Measurements from ENCODE around the gene GNG13.

Gene GNG13

DNA sequence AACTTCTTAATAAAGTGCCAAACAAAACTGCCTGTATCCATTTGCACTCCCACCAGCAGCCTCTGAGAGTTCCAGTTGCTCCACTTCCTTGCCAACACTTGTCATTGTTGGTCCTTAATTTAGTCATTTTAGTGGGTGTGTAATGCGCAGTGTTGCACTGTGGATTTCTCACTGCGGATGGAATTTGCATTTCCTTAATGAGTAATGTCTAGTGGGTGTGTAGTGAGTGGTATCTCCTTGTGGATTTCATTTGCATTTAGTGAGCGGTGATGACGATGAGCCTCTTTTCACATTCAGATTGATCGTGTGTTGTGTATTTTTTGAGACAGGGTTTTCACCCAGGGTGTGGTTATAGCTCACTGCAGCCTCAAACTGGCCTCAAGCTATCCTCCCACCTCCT, 44.1 kb downstream of the GNG13 start:
- TF ChIP-seq ZSCAN30 (tag by site-specific recombination; IDR thresholded peaks at IDR 0.05) (no peak), ZNF155 (tag by site-specific recombination; IDR thresholded peaks at IDR 0.05) (no peak), ZBTB7A (tag by site-specific recombination; IDR thresholded peaks at IDR 0.05; ENCODE audit: low read depth) (no peak), ZNF510 (tag by site-specific recombination; IDR thresholded peaks at IDR 0.05; ENCODE audit: insufficient replicate concordance) (no peak)
- TF ChIP-seq, protein P1, sequence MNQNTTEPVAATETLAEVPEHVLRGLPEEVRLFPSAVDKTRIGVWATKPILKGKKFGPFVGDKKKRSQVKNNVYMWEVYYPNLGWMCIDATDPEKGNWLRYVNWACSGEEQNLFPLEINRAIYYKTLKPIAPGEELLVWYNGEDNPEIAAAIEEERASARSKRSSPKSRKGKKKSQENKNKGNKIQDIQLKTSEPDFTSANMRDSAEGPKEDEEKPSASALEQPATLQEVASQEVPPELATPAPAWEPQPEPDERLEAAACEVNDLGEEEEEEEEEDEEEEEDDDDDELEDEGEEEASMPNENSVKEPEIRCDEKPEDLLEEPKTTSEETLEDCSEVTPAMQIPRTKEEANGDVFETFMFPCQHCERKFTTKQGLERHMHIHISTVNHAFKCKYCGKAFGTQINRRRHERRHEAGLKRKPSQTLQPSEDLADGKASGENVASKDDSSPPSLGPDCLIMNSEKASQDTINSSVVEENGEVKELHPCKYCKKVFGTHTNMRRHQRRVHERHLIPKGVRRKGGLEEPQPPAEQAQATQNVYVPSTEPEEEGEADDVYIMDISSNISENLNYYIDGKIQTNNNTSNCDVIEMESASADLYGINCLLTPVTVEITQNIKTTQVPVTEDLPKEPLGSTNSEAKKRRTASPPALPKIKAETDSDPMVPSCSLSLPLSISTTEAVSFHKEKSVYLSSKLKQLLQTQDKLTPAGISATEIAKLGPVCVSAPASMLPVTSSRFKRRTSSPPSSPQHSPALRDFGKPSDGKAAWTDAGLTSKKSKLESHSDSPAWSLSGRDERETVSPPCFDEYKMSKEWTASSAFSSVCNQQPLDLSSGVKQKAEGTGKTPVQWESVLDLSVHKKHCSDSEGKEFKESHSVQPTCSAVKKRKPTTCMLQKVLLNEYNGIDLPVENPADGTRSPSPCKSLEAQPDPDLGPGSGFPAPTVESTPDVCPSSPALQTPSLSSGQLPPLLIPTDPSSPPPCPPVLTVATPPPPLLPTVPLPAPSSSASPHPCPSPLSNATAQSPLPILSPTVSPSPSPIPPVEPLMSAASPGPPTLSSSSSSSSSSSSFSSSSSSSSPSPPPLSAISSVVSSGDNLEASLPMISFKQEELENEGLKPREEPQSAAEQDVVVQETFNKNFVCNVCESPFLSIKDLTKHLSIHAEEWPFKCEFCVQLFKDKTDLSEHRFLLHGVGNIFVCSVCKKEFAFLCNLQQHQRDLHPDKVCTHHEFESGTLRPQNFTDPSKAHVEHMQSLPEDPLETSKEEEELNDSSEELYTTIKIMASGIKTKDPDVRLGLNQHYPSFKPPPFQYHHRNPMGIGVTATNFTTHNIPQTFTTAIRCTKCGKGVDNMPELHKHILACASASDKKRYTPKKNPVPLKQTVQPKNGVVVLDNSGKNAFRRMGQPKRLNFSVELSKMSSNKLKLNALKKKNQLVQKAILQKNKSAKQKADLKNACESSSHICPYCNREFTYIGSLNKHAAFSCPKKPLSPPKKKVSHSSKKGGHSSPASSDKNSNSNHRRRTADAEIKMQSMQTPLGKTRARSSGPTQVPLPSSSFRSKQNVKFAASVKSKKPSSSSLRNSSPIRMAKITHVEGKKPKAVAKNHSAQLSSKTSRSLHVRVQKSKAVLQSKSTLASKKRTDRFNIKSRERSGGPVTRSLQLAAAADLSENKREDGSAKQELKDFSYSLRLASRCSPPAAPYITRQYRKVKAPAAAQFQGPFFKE (tag by site-specific recombination; IDR thresholded peaks at IDR 0.05; ENCODE audit: borderline replicate concordance): no peak
- TF ChIP-seq, protein P2, sequence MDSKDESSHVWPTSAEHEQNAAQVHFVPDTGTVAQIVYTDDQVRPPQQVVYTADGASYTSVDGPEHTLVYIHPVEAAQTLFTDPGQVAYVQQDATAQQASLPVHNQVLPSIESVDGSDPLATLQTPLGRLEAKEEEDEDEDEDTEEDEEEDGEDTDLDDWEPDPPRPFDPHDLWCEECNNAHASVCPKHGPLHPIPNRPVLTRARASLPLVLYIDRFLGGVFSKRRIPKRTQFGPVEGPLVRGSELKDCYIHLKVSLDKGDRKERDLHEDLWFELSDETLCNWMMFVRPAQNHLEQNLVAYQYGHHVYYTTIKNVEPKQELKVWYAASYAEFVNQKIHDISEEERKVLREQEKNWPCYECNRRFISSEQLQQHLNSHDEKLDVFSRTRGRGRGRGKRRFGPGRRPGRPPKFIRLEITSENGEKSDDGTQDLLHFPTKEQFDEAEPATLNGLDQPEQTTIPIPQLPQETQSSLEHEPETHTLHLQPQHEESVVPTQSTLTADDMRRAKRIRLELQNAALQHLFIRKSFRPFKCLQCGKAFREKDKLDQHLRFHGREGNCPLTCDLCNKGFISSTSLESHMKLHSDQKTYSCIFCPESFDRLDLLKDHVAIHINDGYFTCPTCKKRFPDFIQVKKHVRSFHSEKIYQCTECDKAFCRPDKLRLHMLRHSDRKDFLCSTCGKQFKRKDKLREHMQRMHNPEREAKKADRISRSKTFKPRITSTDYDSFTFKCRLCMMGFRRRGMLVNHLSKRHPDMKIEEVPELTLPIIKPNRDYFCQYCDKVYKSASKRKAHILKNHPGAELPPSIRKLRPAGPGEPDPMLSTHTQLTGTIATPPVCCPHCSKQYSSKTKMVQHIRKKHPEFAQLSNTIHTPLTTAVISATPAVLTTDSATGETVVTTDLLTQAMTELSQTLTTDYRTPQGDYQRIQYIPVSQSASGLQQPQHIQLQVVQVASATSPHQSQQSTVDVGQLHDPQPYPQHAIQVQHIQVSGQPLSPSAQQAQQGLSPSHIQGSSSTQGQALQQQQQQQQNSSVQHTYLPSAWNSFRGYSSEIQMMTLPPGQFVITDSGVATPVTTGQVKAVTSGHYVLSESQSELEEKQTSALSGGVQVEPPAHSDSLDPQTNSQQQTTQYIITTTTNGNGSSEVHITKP (tag by site-specific recombination; IDR thresholded peaks at IDR 0.05): no peak
- TF ChIP-seq, protein P3, sequence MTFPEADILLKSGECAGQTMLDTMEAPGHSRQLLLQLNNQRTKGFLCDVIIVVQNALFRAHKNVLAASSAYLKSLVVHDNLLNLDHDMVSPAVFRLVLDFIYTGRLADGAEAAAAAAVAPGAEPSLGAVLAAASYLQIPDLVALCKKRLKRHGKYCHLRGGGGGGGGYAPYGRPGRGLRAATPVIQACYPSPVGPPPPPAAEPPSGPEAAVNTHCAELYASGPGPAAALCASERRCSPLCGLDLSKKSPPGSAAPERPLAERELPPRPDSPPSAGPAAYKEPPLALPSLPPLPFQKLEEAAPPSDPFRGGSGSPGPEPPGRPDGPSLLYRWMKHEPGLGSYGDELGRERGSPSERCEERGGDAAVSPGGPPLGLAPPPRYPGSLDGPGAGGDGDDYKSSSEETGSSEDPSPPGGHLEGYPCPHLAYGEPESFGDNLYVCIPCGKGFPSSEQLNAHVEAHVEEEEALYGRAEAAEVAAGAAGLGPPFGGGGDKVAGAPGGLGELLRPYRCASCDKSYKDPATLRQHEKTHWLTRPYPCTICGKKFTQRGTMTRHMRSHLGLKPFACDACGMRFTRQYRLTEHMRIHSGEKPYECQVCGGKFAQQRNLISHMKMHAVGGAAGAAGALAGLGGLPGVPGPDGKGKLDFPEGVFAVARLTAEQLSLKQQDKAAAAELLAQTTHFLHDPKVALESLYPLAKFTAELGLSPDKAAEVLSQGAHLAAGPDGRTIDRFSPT (tag by site-specific recombination; IDR thresholded peaks at IDR 0.05): no peak
- TF ChIP-seq, protein P4, sequence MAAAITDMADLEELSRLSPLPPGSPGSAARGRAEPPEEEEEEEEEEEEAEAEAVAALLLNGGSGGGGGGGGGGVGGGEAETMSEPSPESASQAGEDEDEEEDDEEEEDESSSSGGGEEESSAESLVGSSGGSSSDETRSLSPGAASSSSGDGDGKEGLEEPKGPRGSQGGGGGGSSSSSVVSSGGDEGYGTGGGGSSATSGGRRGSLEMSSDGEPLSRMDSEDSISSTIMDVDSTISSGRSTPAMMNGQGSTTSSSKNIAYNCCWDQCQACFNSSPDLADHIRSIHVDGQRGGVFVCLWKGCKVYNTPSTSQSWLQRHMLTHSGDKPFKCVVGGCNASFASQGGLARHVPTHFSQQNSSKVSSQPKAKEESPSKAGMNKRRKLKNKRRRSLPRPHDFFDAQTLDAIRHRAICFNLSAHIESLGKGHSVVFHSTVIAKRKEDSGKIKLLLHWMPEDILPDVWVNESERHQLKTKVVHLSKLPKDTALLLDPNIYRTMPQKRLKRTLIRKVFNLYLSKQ (tag by site-specific recombination; IDR thresholded peaks at IDR 0.05; ENCODE audit: borderline replicate concordance): no peak
- H3K9me3 ChIP-seq (ENCODE audit: control insufficient read depth, insufficient read depth, low read depth, low read length): no peaks in the 10 kb centered on the region
- no peaks in the 10 kb centered on the region for H3K36me3 ChIP-seq (ENCODE audit: control insufficient read depth in 2 of 2, insufficient read depth in 1 of 2, low read length in 2 of 2)
- CTCF ChIA-PET: interaction anchor here (0.6 to 2.7 kb wide), 4 partner anchors 11 to 29 kb away, joined by 4 to 12 read pairs (median 8); partner anchors contain the start of gene CIAO3
- no peaks in the 10 kb centered on the region for H3K4me1 ChIP-seq (ENCODE audit: control insufficient read depth, insufficient read depth, low read length)
- POLR2A ChIA-PET: no interaction called here
- no peak overlapping the region for H3K27ac ChIP-seq (ENCODE audit: extremely low read depth, low read depth, low read length)
- H3K4me3 ChIP-seq (ENCODE audit: low read depth, low read length): no peak overlapping the region

DNA sequence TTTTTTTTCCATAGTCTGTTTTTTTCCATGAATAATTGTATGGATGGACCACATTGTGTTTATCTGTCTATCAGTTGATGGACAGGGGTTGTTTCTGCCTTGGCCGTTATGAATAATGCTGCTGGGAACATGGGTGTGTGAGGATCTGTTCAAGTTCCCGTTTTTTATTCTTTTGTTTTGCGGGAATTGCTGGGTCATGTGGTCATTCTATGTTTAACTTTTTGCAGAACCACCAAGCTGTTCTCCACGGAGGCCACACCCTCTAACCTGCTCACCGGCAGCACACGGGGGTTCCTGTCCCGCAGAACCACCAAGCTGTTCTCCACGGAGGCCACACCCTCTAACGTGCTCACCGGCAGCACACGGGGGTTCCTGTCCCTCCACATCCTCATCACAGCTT, 45.9 kb downstream of the GNG13 start:
- H3K4me3 ChIP-seq (ENCODE audit: low read depth, low read length): no peak overlapping the region
- no peaks in the 10 kb centered on the region for H3K36me3 ChIP-seq (ENCODE audit: control insufficient read depth in 2 of 2, insufficient read depth in 1 of 2, low read length in 2 of 2)
- ChIA-PET CTCF (interaction anchor here (1.2 to 2.1 kb wide), 2 partner anchors 9 to 32 kb away, joined by 3 to 9 read pairs; no protein-coding TSS in a partner anchor), POLR2A (no interaction called here)
- H3K4me1 ChIP-seq (ENCODE audit: control insufficient read depth, insufficient read depth, low read length): no peaks in the 10 kb centered on the region
- no peak overlapping the region for H3K27ac ChIP-seq (ENCODE audit: extremely low read depth, low read depth, low read length)
- no peaks in the 10 kb centered on the region for H3K9me3 ChIP-seq (ENCODE audit: control insufficient read depth, insufficient read depth, low read depth, low read length)
- no peak for TF ChIP-seq ZNF37A (tag by site-specific recombination; IDR thresholded peaks at IDR 0.05)
- TF ChIP-seq MEIS1 (CRISPR knock-in tag; IDR thresholded peaks at IDR 0.05; ENCODE audit: borderline replicate concordance): no peak
- no peak for TF ChIP-seq HOXD13 (CRISPR knock-in tag; IDR thresholded peaks at IDR 0.05; ENCODE audit: borderline replicate concordance)
- no peak for TF ChIP-seq ZNF660 (tag by site-specific recombination; IDR thresholded peaks at IDR 0.05)
- TF ChIP-seq, protein P5, sequence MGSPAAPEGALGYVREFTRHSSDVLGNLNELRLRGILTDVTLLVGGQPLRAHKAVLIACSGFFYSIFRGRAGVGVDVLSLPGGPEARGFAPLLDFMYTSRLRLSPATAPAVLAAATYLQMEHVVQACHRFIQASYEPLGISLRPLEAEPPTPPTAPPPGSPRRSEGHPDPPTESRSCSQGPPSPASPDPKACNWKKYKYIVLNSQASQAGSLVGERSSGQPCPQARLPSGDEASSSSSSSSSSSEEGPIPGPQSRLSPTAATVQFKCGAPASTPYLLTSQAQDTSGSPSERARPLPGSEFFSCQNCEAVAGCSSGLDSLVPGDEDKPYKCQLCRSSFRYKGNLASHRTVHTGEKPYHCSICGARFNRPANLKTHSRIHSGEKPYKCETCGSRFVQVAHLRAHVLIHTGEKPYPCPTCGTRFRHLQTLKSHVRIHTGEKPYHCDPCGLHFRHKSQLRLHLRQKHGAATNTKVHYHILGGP (tag by site-specific recombination; IDR thresholded peaks at IDR 0.05): no peak
- no peak for TF ChIP-seq SP7 (tag by site-specific recombination; IDR thresholded peaks at IDR 0.05)
- TF ChIP-seq EGR2 (tag by site-specific recombination; IDR thresholded peaks at IDR 0.05; ENCODE audit: low read depth): no peak
- TF ChIP-seq, protein P6, sequence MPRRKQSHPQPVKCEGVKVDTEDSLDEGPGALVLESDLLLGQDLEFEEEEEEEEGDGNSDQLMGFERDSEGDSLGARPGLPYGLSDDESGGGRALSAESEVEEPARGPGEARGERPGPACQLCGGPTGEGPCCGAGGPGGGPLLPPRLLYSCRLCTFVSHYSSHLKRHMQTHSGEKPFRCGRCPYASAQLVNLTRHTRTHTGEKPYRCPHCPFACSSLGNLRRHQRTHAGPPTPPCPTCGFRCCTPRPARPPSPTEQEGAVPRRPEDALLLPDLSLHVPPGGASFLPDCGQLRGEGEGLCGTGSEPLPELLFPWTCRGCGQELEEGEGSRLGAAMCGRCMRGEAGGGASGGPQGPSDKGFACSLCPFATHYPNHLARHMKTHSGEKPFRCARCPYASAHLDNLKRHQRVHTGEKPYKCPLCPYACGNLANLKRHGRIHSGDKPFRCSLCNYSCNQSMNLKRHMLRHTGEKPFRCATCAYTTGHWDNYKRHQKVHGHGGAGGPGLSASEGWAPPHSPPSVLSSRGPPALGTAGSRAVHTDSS (tag by site-specific recombination; IDR thresholded peaks at IDR 0.05): no peak
- TF ChIP-seq ZNF473 (tag by site-specific recombination; IDR thresholded peaks at IDR 0.05): no peak
- no peak for TF ChIP-seq ZNF23 (tag by site-specific recombination; IDR thresholded peaks at IDR 0.05; ENCODE audit: borderline replicate concordance)

Data from HEK293 (cell line).